ENCODE data around the gene EEPD1. TPM values are rescaled to one million over a fixed set of nuclear protein-coding genes. Genes with fewer than 3 reads are reported as not detected.

Gene EEPD1
- total RNA-seq, 2 experiments from 2014 or later, result 2.6 TPM

DNA sequence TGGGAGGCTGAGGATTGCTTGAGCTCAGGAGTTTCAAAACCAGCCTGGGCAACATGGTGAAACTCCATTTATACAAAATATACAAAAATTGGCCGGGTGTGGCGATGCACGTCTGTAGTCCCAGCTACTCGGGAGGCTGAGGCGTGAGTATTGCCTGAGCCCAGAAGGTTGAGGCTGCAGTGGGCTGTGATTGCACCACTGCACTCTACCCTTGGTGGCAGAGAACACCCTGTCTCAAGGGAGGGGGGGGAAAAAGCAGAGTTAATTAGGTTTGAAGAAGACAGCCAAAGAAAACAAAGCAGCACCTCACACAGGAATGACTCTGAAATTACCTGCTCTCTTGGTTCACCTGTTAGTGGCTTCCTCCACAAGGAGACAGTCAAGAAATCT is 110.0 kb downstream of the EEPD1 start:
- DNase-seq, result no peak
- ChIA-PET POLR2A (no interaction called here), CTCF (interaction anchor here (0.9 kb wide), 1 partner anchor 21 kb away, joined by 4 read pairs; no protein-coding TSS in a partner anchor)
- H3K9me3 Mint-ChIP-seq (ENCODE audit: insufficient read depth), result no peaks in the 10 kb centered on the region
- no peak overlapping the region for H3K4me3 Mint-ChIP-seq
- H3K27ac Mint-ChIP-seq, result no peak overlapping the region
- H3K36me3 Mint-ChIP-seq (ENCODE audit: low read depth), result no peaks in the 10 kb centered on the region
- H3K4me1 Mint-ChIP-seq (ENCODE audit: low read depth), result peaks cover 6% of the 10 kb centered on the region
- no peaks in the 10 kb centered on the region for H3K27me3 Mint-ChIP-seq (ENCODE audit: low read depth)
- ATAC-seq, result no peak

- no peak for DNase-seq
- Mint-ChIP-seq H3K27me3 (ENCODE audit: low read depth) (no peaks in the 10 kb centered on the region), H3K36me3 (ENCODE audit: low read depth) (no peaks in the 10 kb centered on the region), H3K9me3 (ENCODE audit: insufficient read depth) (no peaks in the 10 kb centered on the region), H3K4me1 (ENCODE audit: low read depth) (peaks cover 6% of the 10 kb centered on the region), H3K27ac (no peak overlapping the region), H3K4me3 (no peak overlapping the region)
- ChIA-PET POLR2A (no interaction called here), CTCF (interaction anchor here (1.5 to 1.8 kb wide), 2 partner anchors 27 to 55 kb away, joined by 3 to 7 read pairs; no protein-coding TSS in a partner anchor)
- ATAC-seq, result no peak
Observed at GRCh38 chr7:36264123-36264801, 111.2 kb downstream of the EEPD1 start.

- ATAC-seq, result no peak
- H3K27me3 Mint-ChIP-seq (ENCODE audit: low read depth), result no peaks in the 10 kb centered on the region
- no peak overlapping the region for H3K27ac Mint-ChIP-seq
- peaks cover 6% of the 10 kb centered on the region for H3K4me1 Mint-ChIP-seq (ENCODE audit: low read depth)
- ChIA-PET CTCF (interaction anchor here (1.5 to 1.8 kb wide), 2 partner anchors 26 to 54 kb away, joined by 3 to 7 read pairs; no protein-coding TSS in a partner anchor), POLR2A (no interaction called here)
- H3K9me3 Mint-ChIP-seq (ENCODE audit: insufficient read depth), result no peaks in the 10 kb centered on the region
- no peak for DNase-seq
- no peak overlapping the region for H3K4me3 Mint-ChIP-seq
- H3K36me3 Mint-ChIP-seq (ENCODE audit: low read depth), result no peaks in the 10 kb centered on the region
Observed at GRCh38 chr7:36264913-36265516, 112.0 kb downstream of the EEPD1 start.

DNA sequence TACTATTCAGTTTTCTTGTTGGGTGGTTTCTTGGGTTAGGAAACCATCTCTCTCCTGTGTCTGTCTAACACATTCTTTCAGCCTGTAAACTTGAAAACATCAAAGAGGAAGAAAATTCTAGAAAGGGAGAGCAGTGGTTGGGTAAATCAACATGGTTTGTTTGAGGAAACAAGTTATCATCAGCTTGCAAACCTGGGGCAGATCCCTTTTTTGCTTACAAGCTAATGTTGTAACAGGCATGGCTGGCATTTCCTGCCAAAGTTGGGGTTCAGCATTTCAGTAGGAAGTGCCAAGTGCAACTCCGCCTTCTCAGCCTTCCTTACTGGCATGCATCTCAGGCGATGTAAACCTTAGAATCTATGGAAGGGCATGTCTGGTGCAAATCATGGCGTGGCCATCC is 112.6 kb downstream of the EEPD1 start:
- H3K27me3 Mint-ChIP-seq (ENCODE audit: low read depth), result no peaks in the 10 kb centered on the region
- CTCF ChIA-PET, result interaction anchor here (1.8 kb wide), 1 partner anchor 25 kb away, joined by 7 read pairs; no protein-coding TSS in a partner anchor
- no peaks in the 10 kb centered on the region for H3K9me3 Mint-ChIP-seq (ENCODE audit: insufficient read depth)
- DNase-seq (no peak), ATAC-seq (no peak)
- H3K4me3 Mint-ChIP-seq, result no peak overlapping the region
- no peak overlapping the region for H3K27ac Mint-ChIP-seq
- peaks cover 6% of the 10 kb centered on the region for H3K4me1 Mint-ChIP-seq (ENCODE audit: low read depth)
- POLR2A ChIA-PET, result no interaction called here
- H3K36me3 Mint-ChIP-seq (ENCODE audit: low read depth), result no peaks in the 10 kb centered on the region

DNA sequence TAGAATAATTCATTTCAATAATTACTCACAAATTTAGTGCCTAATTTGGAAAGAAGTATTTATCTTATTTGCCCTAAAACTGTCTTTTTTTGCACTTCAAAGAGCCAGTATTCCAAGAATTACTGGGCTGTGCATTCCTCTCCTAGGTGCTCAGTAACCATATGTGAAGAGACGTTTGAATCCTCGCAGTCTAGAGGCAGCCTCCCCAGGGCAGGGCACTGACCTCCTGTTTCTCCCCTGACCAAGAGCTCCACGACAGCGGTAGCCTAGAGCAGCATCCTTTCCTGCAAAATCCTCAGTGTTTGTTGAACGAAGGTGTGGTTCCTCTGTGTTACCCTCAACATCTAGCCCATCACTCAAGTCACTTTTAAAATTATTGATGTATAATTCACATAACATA is 113.1 kb downstream of the EEPD1 start:
- Mint-ChIP-seq H3K27me3 (ENCODE audit: low read depth) (no peaks in the 10 kb centered on the region), H3K36me3 (ENCODE audit: low read depth) (no peaks in the 10 kb centered on the region), H3K4me3 (no peak overlapping the region), H3K27ac (no peak overlapping the region), H3K4me1 (ENCODE audit: low read depth) (peaks cover 6% of the 10 kb centered on the region), H3K9me3 (ENCODE audit: insufficient read depth) (no peaks in the 10 kb centered on the region)
- CTCF ChIA-PET, result no interaction called here
- DNase-seq, result no peak
- POLR2A ChIA-PET, result no interaction called here
- no peak for ATAC-seq

DNA sequence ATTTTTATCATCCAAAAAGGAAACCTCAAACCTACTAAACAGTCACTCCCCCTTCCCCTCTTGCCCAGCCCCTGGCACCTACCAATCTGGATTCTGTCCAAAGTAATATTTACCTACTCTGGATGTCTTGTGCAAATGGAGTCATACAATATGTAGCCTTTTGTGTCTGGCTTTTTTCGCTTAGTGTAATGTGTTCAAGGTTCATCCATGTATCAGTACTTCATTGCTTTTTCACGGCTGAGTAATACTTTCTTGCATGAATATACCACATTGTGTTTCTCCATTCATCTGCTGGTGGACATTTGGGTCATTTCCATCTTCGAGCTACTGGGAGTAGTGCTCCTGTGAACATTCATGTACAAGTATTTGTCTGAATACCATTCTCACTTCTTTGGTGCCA is 113.6 kb downstream of the EEPD1 start:
- CTCF ChIA-PET, result no interaction called here
- no peak for DNase-seq
- Mint-ChIP-seq H3K9me3 (ENCODE audit: insufficient read depth) (no peaks in the 10 kb centered on the region), H3K4me3 (no peak overlapping the region), H3K27me3 (ENCODE audit: low read depth) (no peaks in the 10 kb centered on the region), H3K36me3 (ENCODE audit: low read depth) (no peaks in the 10 kb centered on the region), H3K4me1 (ENCODE audit: low read depth) (peaks cover 3% of the 10 kb centered on the region), H3K27ac (no peak overlapping the region)
- no peak for ATAC-seq
- POLR2A ChIA-PET, result interaction anchor here (0.5 kb wide), 1 partner anchor 13 kb away, joined by 3 read pairs; no protein-coding TSS in a partner anchor

GRCh38 chr7:36272211-36272566 is 119.1 kb downstream of the EEPD1 start:
- Mint-ChIP-seq H3K27ac (no peak overlapping the region), H3K4me1 (ENCODE audit: low read depth) (no peaks in the 10 kb centered on the region), H3K9me3 (ENCODE audit: insufficient read depth) (no peaks in the 10 kb centered on the region), H3K36me3 (ENCODE audit: low read depth) (no peaks in the 10 kb centered on the region), H3K4me3 (no peak overlapping the region), H3K27me3 (ENCODE audit: low read depth) (no peaks in the 10 kb centered on the region)
- no peak for ATAC-seq
- ChIA-PET CTCF (interaction anchor here (1.4 kb wide), 1 partner anchor 18 kb away, joined by 6 read pairs; no protein-coding TSS in a partner anchor), POLR2A (no interaction called here)
- DNase-seq, result no peak

- H3K4me3 Mint-ChIP-seq, result no peak overlapping the region
- no peaks in the 10 kb centered on the region for H3K9me3 Mint-ChIP-seq (ENCODE audit: insufficient read depth)
- ATAC-seq (no peak), DNase-seq (no peak)
- H3K27ac Mint-ChIP-seq, result no peak overlapping the region
- H3K4me1 Mint-ChIP-seq (ENCODE audit: low read depth), result no peaks in the 10 kb centered on the region
- no peaks in the 10 kb centered on the region for H3K27me3 Mint-ChIP-seq (ENCODE audit: low read depth)
- H3K36me3 Mint-ChIP-seq (ENCODE audit: low read depth), result no peaks in the 10 kb centered on the region
- CTCF ChIA-PET, result interaction anchor here (1.4 kb wide), 1 partner anchor 17 kb away, joined by 6 read pairs; no protein-coding TSS in a partner anchor
- POLR2A ChIA-PET, result no interaction called here
Observed at GRCh38 chr7:36272567-36273269, 119.7 kb downstream of the EEPD1 start.

DNA sequence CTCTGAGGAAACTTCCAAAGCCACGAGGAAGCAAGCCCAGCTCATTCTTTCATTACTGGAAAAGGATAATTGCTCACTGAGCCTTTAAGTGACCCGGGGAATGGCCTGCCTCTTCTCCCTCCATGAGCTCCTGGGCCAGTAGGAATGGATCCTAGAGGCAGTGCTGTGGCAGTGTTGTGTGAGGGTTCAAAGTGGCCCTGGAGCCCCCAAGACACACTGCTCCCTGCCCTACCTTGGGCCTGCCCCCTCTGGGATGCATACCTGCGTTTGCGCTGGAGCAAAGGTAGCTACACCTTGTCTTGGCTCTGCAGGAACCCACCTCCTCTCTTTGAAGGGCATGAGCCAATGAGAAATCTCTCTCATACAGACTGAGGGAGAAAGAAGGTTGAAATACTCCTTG is 120.8 kb downstream of the EEPD1 start:
- Mint-ChIP-seq H3K27me3 (ENCODE audit: low read depth) (no peaks in the 10 kb centered on the region), H3K27ac (no peak overlapping the region), H3K4me1 (ENCODE audit: low read depth) (no peaks in the 10 kb centered on the region), H3K9me3 (ENCODE audit: insufficient read depth) (no peaks in the 10 kb centered on the region), H3K36me3 (ENCODE audit: low read depth) (no peaks in the 10 kb centered on the region), H3K4me3 (no peak overlapping the region)
- ChIA-PET CTCF (interaction anchor here (1.4 kb wide), 1 partner anchor 16 kb away, joined by 6 read pairs; no protein-coding TSS in a partner anchor), POLR2A (no interaction called here)
- ATAC-seq (no peak), DNase-seq (no peak)

GRCh38 chr7:36275735-36276284 is 122.8 kb downstream of the EEPD1 start:
- no peaks in the 10 kb centered on the region for H3K27me3 Mint-ChIP-seq (ENCODE audit: low read depth)
- ATAC-seq (no peak), DNase-seq (peak; percentile 2)
- CTCF ChIA-PET, result no interaction called here
- no peaks in the 10 kb centered on the region for H3K9me3 Mint-ChIP-seq (ENCODE audit: insufficient read depth)
- no peaks in the 10 kb centered on the region for H3K4me1 Mint-ChIP-seq (ENCODE audit: low read depth)
- no peak overlapping the region for H3K4me3 Mint-ChIP-seq
- no peak overlapping the region for H3K27ac Mint-ChIP-seq
- H3K36me3 Mint-ChIP-seq (ENCODE audit: low read depth), result no peaks in the 10 kb centered on the region
- POLR2A ChIA-PET, result no interaction called here

- ChIA-PET POLR2A (no interaction called here), CTCF (interaction anchor here (0.6 to 0.8 kb wide), 2 partner anchors 15 to 42 kb away, joined by 3 to 5 read pairs; no protein-coding TSS in a partner anchor)
Observed at GRCh38 chr7:36276428-36277248, 123.6 kb downstream of the EEPD1 start.

More at GRCh38 chr7:36276428-36277248, 123.6 kb downstream of the EEPD1 start:
- no peak overlapping the region for H3K27ac Mint-ChIP-seq
- H3K9me3 Mint-ChIP-seq (ENCODE audit: insufficient read depth), result no peaks in the 10 kb centered on the region
- peaks cover 4% of the 10 kb centered on the region for H3K27me3 Mint-ChIP-seq (ENCODE audit: low read depth)
- ATAC-seq, result no peak
- peaks cover 2% of the 10 kb centered on the region for H3K4me1 Mint-ChIP-seq (ENCODE audit: low read depth)
- H3K36me3 Mint-ChIP-seq (ENCODE audit: low read depth), result no peaks in the 10 kb centered on the region
- no peak overlapping the region for H3K4me3 Mint-ChIP-seq
- peak; percentile 11 for DNase-seq
